Colonic mucosa (tissue), 4 donors: ENCODE measurements around the gene PLCG2. TPM values are rescaled to one million over a fixed set of nuclear protein-coding genes. Genes with fewer than 3 reads are reported as not detected.

Experiments
- DNase-seq: peaks from one replicate; pipeline ENCODE4 v3.0.0-alpha.2; 2020
- H3K27ac ChIP-seq: fragments of 200-600 bp; one replicate; pipeline ENCODE4 v1.8.0; 2021
- H3K27me3 ChIP-seq: fragments of 200-600 bp; one replicate; pipeline ENCODE4 v1.8.0; 2021
- H3K36me3 ChIP-seq: fragments of 200-600 bp; one replicate; pipeline ENCODE4 v1.8.0; 2021
- H3K4me1 ChIP-seq: fragments of 200-600 bp; one replicate; pipeline ENCODE4 v1.8.0; 2021; ENCODE audit warnings: mild to moderate bottlenecking
- H3K4me3 ChIP-seq: fragments of 200-600 bp; one replicate; pipeline ENCODE4 v1.8.0; 2021
- H3K9ac ChIP-seq, 2 donors: one replicate each; pipeline ENCODE4 v1.7.0; 2013; ENCODE audit warnings: control low read depth in 2 of 2, low read depth in 2 of 2, low read length in 2 of 2
- H3K9me3 ChIP-seq: fragments of 200-600 bp; one replicate; pipeline ENCODE4 v1.8.0; 2021
- intact Hi-C: fragments of 100-400 bp; cut with DNase I; formaldehyde crosslinking; loops from one replicate; pipeline ENCODE4 v1.14.1; 2022
- total RNA-seq, 2 donors: library from RNA; stranded (reverse); fragmentation: NEBNext Ultra II Directional in 1 of 2; extraction: Animal tissue kit (Norgen Biotek cat#: 25700) in 1 of 2; gene quantifications; one replicate each; pipeline ENCODE4 v1.2.1, GENCODE V29; 2021
- TF ChIP-seq, protein P1 (sequence below): fragments of 200-600 bp; IDR thresholded peaks from one replicate; pipeline ENCODE4 v1.8.0; 2022; ENCODE audit warnings: antibody characterized with exemption, mild to moderate bottlenecking
- donor health status: healthy.
- donor health status: DM: no; HTN: no; CAD: no.
- donor health status: DM: no; HTN: no; CAD: no.

Gene PLCG2
- total RNA-seq, 2 donors from 2014 or later, result 9.1 to 9.6 TPM

DNA sequence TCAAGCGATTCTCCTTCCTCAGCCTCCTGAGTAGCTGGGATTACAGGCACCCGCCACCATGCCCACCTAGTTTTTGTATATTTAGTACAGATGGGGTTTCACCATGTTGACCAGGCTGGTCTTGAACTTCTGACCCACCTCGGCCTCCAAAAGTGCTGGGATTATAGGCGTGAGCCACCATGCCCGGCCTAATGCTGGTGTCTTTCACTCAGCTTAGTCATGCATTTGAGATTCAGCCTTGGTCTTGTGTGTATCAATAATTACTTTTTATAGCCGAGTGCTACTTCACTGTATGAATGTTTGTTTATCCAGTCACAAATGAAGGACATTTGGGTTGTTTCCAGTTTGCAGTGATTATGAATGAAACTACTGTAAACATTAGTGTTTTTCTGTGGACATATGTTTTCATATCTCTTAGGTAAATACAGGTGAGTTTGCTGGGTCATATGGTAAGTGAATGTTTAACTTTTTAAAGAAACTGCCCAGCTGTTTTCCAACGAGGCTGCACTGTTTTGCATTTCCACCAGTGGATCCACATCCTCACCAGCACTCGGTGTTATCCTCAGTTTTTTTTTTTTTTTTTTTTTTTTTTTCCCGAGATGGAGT lies 11.0 kb upstream of the PLCG2 start:
- H3K4me3 ChIP-seq, result no peak overlapping the region
- TF ChIP-seq, protein P1, sequence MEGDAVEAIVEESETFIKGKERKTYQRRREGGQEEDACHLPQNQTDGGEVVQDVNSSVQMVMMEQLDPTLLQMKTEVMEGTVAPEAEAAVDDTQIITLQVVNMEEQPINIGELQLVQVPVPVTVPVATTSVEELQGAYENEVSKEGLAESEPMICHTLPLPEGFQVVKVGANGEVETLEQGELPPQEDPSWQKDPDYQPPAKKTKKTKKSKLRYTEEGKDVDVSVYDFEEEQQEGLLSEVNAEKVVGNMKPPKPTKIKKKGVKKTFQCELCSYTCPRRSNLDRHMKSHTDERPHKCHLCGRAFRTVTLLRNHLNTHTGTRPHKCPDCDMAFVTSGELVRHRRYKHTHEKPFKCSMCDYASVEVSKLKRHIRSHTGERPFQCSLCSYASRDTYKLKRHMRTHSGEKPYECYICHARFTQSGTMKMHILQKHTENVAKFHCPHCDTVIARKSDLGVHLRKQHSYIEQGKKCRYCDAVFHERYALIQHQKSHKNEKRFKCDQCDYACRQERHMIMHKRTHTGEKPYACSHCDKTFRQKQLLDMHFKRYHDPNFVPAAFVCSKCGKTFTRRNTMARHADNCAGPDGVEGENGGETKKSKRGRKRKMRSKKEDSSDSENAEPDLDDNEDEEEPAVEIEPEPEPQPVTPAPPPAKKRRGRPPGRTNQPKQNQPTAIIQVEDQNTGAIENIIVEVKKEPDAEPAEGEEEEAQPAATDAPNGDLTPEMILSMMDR, result no peak
- no peaks in the 10 kb centered on the region for H3K9me3 ChIP-seq
- H3K9ac ChIP-seq, result no peak overlapping the region
- H3K36me3 ChIP-seq, result no peaks in the 10 kb centered on the region
- peaks cover 5% of the 10 kb centered on the region for H3K4me1 ChIP-seq
- peaks cover 22% of the 10 kb centered on the region for H3K27me3 ChIP-seq
- no peak for DNase-seq
- intact Hi-C loops, result no loop called here
- H3K27ac ChIP-seq, result no peak overlapping the region

DNA sequence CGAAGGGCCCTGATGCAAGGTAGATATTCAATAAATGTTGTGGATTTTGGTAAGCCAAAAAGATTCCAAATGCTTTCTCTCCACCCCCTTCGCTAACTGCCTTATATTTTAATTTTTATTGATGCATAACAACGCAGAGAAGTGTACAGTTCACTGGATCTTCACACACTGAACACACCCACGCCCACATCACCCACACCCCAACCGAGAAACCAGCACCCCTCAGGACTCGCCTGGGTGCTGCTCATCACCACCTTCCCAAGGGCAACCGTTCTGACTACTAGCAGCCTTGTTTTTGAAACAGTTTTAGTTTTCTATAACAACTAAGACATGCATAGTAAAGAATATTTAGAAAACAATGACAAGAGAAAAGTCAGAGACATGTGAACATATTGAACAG lies 9.1 kb upstream of the PLCG2 start:
- intact Hi-C loops, result no loop called here
- TF ChIP-seq, protein P1, result no peak
- H3K36me3 ChIP-seq, result no peaks in the 10 kb centered on the region
- H3K27ac ChIP-seq, result no peak overlapping the region
- peaks cover 20% of the 10 kb centered on the region for H3K27me3 ChIP-seq
- H3K4me3 ChIP-seq, result no peak overlapping the region
- H3K9me3 ChIP-seq, result no peaks in the 10 kb centered on the region
- H3K4me1 ChIP-seq, result peaks cover 5% of the 10 kb centered on the region
- H3K9ac ChIP-seq, result no peak overlapping the region
- no peak for DNase-seq

DNA sequence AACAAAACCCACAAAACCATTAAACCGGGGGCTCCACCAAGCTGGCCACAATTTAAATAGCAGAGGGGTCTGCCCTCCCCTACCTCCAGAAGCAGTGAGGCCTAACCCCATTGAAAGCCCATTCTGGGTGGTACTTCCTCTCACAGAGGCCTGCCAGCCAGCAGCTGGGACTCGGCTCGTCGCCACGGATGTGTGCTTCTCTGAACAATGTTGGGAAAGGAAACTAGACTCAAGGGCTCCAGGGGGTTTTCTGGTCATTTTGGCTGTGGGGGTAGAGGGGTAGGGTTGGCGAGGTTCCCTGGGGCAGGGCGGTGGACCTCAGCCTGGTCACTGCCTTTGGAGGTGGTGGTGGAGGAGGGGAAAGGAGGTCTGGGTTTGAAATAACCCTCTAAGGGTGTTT lies 4.7 kb upstream of the PLCG2 start:
- Histone ChIP-seq H3K27me3 (peaks cover 9% of the 10 kb centered on the region), H3K36me3 (no peaks in the 10 kb centered on the region), H3K4me3 (no peak overlapping the region), H3K27ac (no peak overlapping the region), H3K9ac (no peak overlapping the region), H3K9me3 (no peaks in the 10 kb centered on the region), H3K4me1 (no peaks in the 10 kb centered on the region)
- intact Hi-C loops, result no loop called here
- TF ChIP-seq, protein P1, result no peak
- no peak for DNase-seq

DNA sequence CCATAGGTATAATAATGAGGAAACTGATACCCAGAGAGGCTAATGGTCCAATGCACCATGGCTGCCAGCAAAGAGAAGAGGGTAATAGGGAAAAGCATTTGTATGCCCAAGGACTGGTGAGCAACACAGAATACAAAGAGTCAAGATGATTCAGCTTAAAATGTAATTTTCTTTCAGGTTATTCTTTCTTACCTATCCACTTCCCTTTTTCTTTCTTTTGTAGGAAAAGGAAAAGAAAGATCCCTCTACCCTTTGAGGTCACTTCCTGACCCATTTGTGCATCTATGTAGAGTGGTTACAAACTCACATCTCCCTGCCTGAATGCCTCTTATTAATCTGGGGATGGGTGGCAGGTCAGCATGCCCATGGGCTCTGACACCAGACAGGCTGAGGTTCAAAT lies 3.5 kb upstream of the PLCG2 start:
- H3K9ac ChIP-seq, result no peak overlapping the region
- H3K4me3 ChIP-seq, result no peak overlapping the region
- H3K4me1 ChIP-seq, result no peaks in the 10 kb centered on the region
- H3K9me3 ChIP-seq, result no peaks in the 10 kb centered on the region
- intact Hi-C loops, result no loop called here
- H3K27ac ChIP-seq, result no peak overlapping the region
- no peaks in the 10 kb centered on the region for H3K36me3 ChIP-seq
- TF ChIP-seq, protein P1, result no peak
- DNase-seq, result no peak
- peaks cover 14% of the 10 kb centered on the region for H3K27me3 ChIP-seq

DNA sequence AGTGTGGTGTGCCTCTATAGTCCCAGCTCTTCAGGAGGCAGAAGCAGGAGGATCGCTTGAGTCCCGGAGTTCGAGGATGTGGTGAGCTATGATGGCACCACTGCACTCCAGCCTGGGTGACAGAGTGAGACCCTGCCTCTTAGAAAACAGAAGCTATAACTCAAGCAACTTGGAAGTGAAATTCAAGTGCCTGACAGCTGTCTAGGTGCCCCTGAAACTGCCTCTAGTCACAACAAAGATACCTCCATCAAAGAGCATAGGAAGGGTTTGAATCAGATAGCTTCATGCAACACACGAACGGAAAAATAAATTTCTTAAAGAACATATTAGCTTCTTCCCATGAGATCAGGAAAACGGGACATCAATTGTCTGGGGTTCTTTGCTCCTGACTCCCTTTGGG lies 860 bp upstream of the PLCG2 start:
- Histone ChIP-seq H3K9ac (no peak overlapping the region), H3K9me3 (no peaks in the 10 kb centered on the region), H3K27me3 (peaks cover 13% of the 10 kb centered on the region), H3K4me3 (no peak overlapping the region), H3K36me3 (no peaks in the 10 kb centered on the region), H3K4me1 (no peaks in the 10 kb centered on the region), H3K27ac (no peak overlapping the region)
- no peak for DNase-seq
- TF ChIP-seq, protein P1, result no peak
- intact Hi-C loops, result no loop called here
